GM12874 (cell line): ENCODE data around the gene KRABD2.

Experiments used
- CTCF ChIP-seq: IDR thresholded peaks from 2 replicates; pipeline ENCODE4 v1.5.1; 2011; ENCODE audit warnings: low read depth, mild to moderate bottlenecking, control low read depth, low read length, moderate library complexity; ENCODE audit not compliant: insufficient read depth

KRABD2 gene

GRCh38 chr17:8376271-8377067 lies at the start of gene KRABD2:
Gene KRABD2, minus strand, starts transcription at chr17:8376704.
- peak; percentile 84 for TF ChIP-seq CTCF

GRCh38 chr17:8421571-8421970 lies 45.1 kb upstream of the KRABD2 start:
- no peak for TF ChIP-seq CTCF

GRCh38 chr17:8420041-8420934 lies 43.8 kb upstream of the KRABD2 start:
- no peak for TF ChIP-seq CTCF

- TF ChIP-seq CTCF: no peak
These were observed 42.8 kb upstream of the KRABD2 start for GRCh38 chr17:8419305-8419704.

- no peak for TF ChIP-seq CTCF
These were observed 42.0 kb upstream of the KRABD2 start for GRCh38 chr17:8418471-8418870.

GRCh38 chr17:8417806-8418205 lies 41.3 kb upstream of the KRABD2 start:
- no peak for TF ChIP-seq CTCF

GRCh38 chr17:8413938-8414337 lies 37.4 kb upstream of the KRABD2 start:
- no peak for TF ChIP-seq CTCF
